ENCODE measurements around the gene SSBP4.

Gene SSBP4

GRCh38 chr19:18436671-18437490 is 17.7 kb downstream of the SSBP4 start:
- H3K27ac ChIP-seq = no peak overlapping the region
- H3K9me3 ChIP-seq (ENCODE audit: low read depth, low read length) = no peaks in the 10 kb centered on the region
- TF ChIP-seq FOXP2 (optimal IDR thresholded peaks at IDR 0.05; ENCODE audit: control extremely low read depth, extremely low read length, insufficient read depth) (no peak), EZH2 (IDR thresholded peaks at IDR 0.05) (no peak), POLR2AphosphoS5 (IDR thresholded peaks at IDR 0.05; ENCODE audit: borderline replicate concordance, low read depth, low read length) (peak; percentile 48; the same call in 1 of the 2 replicates)
- DNase-seq (ENCODE audit: low read depth, low spot score) = no peak
- H3K36me3 ChIP-seq (ENCODE audit: insufficient read depth, low read length) = peaks cover 13% of the 10 kb centered on the region; the same call in 1 of the 2 replicates
- H3K4me3 ChIP-seq = peak overlapping the region; percentile 88
- no peak overlapping the region for H3K9ac ChIP-seq (ENCODE audit: insufficient read length)

GRCh38 chr19:18437491-18438330 is 18.5 kb downstream of the SSBP4 start, which contains the start of gene ISYNA1:
ISYNA1 (minus strand) TSS chr19:18438133; CDS start chr19:18437979, 154 bp downstream.
- TF ChIP-seq EZH2 (IDR thresholded peaks at IDR 0.05) (no peak), POLR2AphosphoS5 (IDR thresholded peaks at IDR 0.05; ENCODE audit: borderline replicate concordance, low read depth, low read length) (peak; percentile 63), FOXP2 (optimal IDR thresholded peaks at IDR 0.05; ENCODE audit: control extremely low read depth, extremely low read length, insufficient read depth) (no peak)
- Histone ChIP-seq H3K9me3 (ENCODE audit: low read depth, low read length) (no peaks in the 10 kb centered on the region), H3K9ac (ENCODE audit: insufficient read length) (peak within 1 kb of the TSS; percentile 70), H3K36me3 (ENCODE audit: insufficient read depth, low read length) (peaks cover 13% of the 10 kb centered on the region; the same call in 1 of the 2 replicates), H3K4me3 (peak within 1 kb of the TSS; percentile 88), H3K27ac (0 out of 2 replicates have a peak within 1 kb of the TSS, but pooled peaks have one; percentile 4)
- DNase-seq (ENCODE audit: low read depth, low spot score) = no peak

- Histone ChIP-seq H3K27ac (0 out of 2 replicates have a peak overlapping the region, but pooled peaks have one; percentile 4), H3K4me3 (peak overlapping the region; percentile 88), H3K9ac (ENCODE audit: insufficient read length) (no peak overlapping the region), H3K36me3 (ENCODE audit: insufficient read depth, low read length) (peaks cover 13% of the 10 kb centered on the region; the same call in 1 of the 2 replicates), H3K9me3 (ENCODE audit: low read depth, low read length) (no peaks in the 10 kb centered on the region)
- no peak for TF ChIP-seq EZH2 (IDR thresholded peaks at IDR 0.05)
- no peak for TF ChIP-seq POLR2AphosphoS5 (IDR thresholded peaks at IDR 0.05; ENCODE audit: borderline replicate concordance, low read depth, low read length)
- TF ChIP-seq FOXP2 (optimal IDR thresholded peaks at IDR 0.05; ENCODE audit: control extremely low read depth, extremely low read length, insufficient read depth) = no peak
- DNase-seq (ENCODE audit: low read depth, low spot score) = no peak
Measured at GRCh38 chr19:18438331-18439024, 19.3 kb downstream of the SSBP4 start.

- Histone ChIP-seq H3K4me3 (no peak overlapping the region), H3K9me3 (ENCODE audit: low read depth, low read length) (no peaks in the 10 kb centered on the region), H3K9ac (ENCODE audit: insufficient read length) (no peak overlapping the region), H3K27ac (0 out of 2 replicates have a peak overlapping the region, but pooled peaks have one; percentile 4), H3K36me3 (ENCODE audit: insufficient read depth, low read length) (peaks cover 13% of the 10 kb centered on the region; the same call in 1 of the 2 replicates)
- no peak for DNase-seq (ENCODE audit: low read depth, low spot score)
- TF ChIP-seq FOXP2 (optimal IDR thresholded peaks at IDR 0.05; ENCODE audit: control extremely low read depth, extremely low read length, insufficient read depth) (no peak), EZH2 (IDR thresholded peaks at IDR 0.05) (no peak), POLR2AphosphoS5 (IDR thresholded peaks at IDR 0.05; ENCODE audit: borderline replicate concordance, low read depth, low read length) (no peak)
Measured at GRCh38 chr19:18439025-18439909, 20.1 kb downstream of the SSBP4 start.

GRCh38 chr19:18439910-18440237 is 20.7 kb downstream of the SSBP4 start:
- no peaks in the 10 kb centered on the region for H3K9me3 ChIP-seq (ENCODE audit: low read depth, low read length)
- no peak for TF ChIP-seq EZH2 (IDR thresholded peaks at IDR 0.05)
- no peak for TF ChIP-seq POLR2AphosphoS5 (IDR thresholded peaks at IDR 0.05; ENCODE audit: borderline replicate concordance, low read depth, low read length)
- TF ChIP-seq FOXP2 (optimal IDR thresholded peaks at IDR 0.05; ENCODE audit: control extremely low read depth, extremely low read length, insufficient read depth) = no peak

GRCh38 chr19:18440415-18440877 is 21.2 kb downstream of the SSBP4 start:
- H3K9me3 ChIP-seq (ENCODE audit: low read depth, low read length) = no peaks in the 10 kb centered on the region
- no peak overlapping the region for H3K4me3 ChIP-seq
- H3K36me3 ChIP-seq (ENCODE audit: insufficient read depth, low read length) = peaks cover 7% of the 10 kb centered on the region; the same call in 1 of the 2 replicates
- TF ChIP-seq FOXP2 (optimal IDR thresholded peaks at IDR 0.05; ENCODE audit: control extremely low read depth, extremely low read length, insufficient read depth) = no peak
- TF ChIP-seq POLR2AphosphoS5 (IDR thresholded peaks at IDR 0.05; ENCODE audit: borderline replicate concordance, low read depth, low read length) = no peak
- no peak for TF ChIP-seq EZH2 (IDR thresholded peaks at IDR 0.05)
- no peak for DNase-seq (ENCODE audit: low read depth, low spot score)
- H3K27ac ChIP-seq = no peak overlapping the region
- no peak overlapping the region for H3K9ac ChIP-seq (ENCODE audit: insufficient read length)

More at GRCh38 chr19:18439910-18440237, 20.7 kb downstream of the SSBP4 start:
- Histone ChIP-seq H3K27ac (no peak overlapping the region), H3K9ac (ENCODE audit: insufficient read length) (no peak overlapping the region), H3K4me3 (no peak overlapping the region), H3K36me3 (ENCODE audit: insufficient read depth, low read length) (peaks cover 8% of the 10 kb centered on the region; the same call in 1 of the 2 replicates)
- DNase-seq (ENCODE audit: low read depth, low spot score) = no peak

All from SK-N-MC (cell line).